ENCODE measurements around the gene PRPS1.

GRCh38 chrX:107625739-107626138, 2.6 kb upstream of the PRPS1 start:
- TF ChIP-seq PKNOX1 (IDR thresholded peaks at IDR 0.05) (no peak), BHLHE40 (IDR thresholded peaks at IDR 0.05; ENCODE audit: borderline replicate concordance) (no peak)

All from HEK293T (cell line).